NCI-H128 (cell line): ENCODE measurements around the gene CHST9.
"Not testable (repeated sequence)": the region's sequence is repeated elsewhere in the genome, so short reads cannot be mapped to it uniquely, and the experiment has no call there.

Source experiments
- DNase-seq: peaks from one replicate; lab custom pipeline; 2025; ENCODE audit not compliant: unreplicated experiment; lab: John Stamatoyannopoulos, UW

The CHST9 gene

GRCh38 chr18:27008575-27008974, 176.5 kb downstream of the CHST9 start:
- no peak for DNase-seq

DNA sequence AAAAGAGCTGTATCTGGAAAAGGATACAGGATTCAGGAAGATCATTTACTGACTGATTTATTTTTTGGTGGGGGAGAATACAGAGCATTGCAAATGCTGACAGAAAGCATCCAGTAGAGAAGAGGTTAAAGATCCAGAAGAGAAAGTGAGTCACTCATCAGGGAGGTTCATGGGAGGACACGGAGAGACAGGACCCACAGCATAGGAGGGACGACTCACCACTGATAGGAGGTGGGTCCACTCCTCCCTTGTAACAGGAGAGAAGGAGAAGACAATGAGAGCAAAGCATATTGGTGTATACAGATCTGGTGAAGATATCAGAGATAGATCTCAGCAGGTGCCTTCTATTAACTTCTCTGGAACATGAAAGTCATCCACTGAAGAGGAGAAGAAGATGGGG, 177.2 kb downstream of the CHST9 start:
- no peak for DNase-seq

DNA sequence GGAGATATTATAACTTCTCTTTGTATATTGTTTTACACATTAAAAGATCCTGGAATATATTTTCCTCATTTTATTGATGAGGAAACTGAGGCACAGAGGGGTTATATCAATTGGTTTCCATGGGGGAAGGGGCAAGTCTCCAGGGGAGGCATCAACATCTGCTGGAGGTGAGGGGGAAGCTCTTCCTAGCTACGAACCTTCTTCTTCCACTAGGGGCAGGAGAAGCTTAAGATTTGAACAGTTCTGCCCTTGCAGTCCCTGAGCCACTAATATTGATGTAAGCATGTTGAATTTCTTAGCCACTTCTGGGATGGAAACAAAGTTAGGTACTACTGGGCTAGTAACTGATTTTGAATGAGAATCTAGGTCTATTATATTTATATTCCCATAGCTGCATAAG, 179.5 kb downstream of the CHST9 start:
- DNase-seq = no peak

DNA sequence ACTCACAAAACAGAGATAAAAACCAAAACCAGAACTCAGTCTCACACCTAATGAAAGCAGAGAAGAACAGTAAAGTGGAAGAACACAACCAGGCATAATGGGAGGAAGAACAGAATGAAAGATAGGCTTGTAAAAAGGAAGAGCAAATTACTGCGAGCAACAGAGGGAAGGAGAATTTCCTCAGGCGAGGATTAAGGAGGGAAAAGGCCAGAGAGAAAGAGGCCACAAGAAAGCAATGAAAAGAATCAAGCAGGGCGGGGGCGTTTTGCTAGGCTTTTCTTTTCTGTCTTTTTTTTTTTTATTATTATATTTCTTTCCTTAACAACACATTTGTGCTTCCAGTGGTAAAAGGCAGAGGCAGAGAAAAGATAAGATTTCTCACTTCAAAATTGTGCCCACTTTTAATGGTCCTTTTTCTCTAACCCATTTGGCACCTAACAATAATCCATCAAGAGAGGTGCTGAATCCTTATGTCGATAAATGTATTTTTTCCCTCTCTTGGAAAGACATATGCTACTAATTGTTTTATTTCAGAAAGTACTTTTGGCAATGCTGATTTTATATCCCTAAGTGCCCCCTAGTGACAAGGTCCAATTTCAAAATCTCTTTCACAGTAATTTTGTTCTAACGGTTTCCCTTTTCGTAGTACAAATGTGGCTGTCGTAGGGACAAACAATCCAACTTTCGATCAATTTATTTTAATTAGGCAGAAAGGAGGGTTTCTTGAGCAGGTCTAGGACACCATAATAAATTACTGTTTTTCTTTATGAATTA, 180.9 kb downstream of the CHST9 start:
- no peak for DNase-seq

DNA sequence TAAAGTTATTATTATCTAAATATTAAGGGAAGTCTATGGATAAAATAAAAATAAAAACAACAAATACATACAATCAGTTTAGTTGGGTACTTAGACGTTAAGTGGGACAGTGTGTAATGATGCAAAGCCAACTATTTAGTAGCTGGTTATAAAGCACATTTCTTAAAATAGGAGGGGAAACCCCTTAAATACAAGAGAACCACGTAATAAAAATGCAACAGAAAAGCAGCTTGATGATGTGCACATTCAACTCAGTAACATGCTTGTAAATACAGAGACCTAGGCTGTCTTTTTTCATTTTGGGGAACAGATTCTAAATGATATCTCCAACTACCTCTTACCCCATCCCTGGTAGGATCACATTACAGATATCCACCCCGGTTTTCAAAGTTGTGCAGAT, 185.3 kb downstream of the CHST9 start:
- no peak for DNase-seq

- DNase-seq = no peak
Observed at GRCh38 chr18:26993568-26993967, 191.5 kb downstream of the CHST9 start.

DNA sequence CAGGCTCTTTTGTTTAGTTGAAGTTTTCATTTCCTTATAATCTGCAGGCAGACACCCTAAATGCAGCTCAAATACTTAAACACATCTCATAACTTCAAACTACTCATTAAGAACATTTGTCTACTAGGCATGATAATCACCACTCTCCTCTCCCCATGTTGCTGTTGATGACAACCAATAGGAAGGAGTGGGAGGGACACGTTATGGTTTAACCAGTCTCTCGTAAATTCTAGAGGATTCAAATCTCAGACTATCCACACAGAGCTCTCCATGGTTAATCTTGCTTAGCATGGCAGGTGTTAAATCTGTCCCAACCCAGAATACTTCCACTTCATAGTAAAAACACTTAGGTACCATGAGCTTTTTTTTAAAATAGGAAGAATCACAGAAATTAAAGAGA, 192.2 kb downstream of the CHST9 start:
- DNase-seq = no peak

- DNase-seq = no peak
Observed at GRCh38 chr18:26989842-26990241, 195.3 kb downstream of the CHST9 start.

DNA sequence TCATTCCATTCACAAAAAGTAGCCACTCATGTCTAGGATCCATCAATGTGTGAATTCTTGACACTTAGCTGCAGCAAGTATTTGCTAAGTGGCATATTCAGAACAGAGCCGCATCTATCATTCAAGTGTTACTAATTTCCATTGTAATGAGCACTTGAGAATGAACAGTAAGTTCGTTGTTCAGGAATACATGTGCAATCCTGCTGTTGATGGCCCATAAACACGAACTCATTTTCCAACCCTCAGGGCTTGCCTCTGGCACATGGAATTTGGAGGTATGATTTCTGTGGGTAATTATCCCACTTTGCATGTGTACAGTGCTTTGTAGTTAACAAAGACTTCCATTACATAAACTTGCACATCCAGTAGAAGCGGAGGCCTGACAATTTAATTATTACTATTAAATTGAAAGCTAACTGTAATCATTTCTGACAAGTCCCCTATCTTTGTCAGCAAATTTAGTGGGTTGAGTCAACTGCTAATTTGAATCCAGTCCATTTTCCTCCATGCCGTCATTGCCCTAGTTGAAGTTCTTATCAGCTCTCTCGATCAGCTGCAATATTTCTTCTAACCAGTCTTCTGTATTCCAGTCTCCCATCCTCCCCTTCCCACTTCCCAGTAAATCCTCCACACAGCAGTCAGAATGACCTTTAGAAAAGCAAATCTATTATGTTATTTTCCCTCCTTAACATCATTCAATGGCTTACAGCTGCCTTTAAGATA, 203.6 kb downstream of the CHST9 start:
- DNase-seq = peak; percentile 21

DNA sequence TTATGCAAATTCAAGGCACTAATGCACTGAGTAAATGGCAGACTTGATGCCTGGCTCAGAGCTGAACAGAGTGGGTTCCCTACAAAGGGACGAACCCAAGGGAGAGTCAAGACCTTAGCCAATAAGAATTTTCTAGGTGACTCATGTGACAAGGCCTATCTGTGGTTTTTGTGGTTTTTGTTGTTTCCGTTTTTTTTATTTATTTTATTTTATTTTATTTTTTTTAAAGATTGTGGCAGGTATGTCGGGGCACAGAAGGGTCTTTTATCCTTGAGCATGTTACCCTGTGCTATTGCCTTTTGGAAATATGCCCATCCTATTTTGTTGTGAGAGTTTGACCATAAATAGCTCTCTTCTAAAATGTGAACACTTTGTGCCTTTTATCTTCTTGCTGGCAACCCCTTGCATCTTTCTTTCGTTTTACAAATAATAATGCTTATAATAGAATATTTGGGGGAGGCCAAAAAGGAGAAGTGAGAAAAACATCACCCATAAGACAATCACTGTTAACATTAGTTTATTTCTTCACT, 206.2 kb downstream of the CHST9 start:
- DNase-seq = no peak

GRCh38 chr18:26977781-26978180, 207.3 kb downstream of the CHST9 start:
- no peak for DNase-seq

DNA sequence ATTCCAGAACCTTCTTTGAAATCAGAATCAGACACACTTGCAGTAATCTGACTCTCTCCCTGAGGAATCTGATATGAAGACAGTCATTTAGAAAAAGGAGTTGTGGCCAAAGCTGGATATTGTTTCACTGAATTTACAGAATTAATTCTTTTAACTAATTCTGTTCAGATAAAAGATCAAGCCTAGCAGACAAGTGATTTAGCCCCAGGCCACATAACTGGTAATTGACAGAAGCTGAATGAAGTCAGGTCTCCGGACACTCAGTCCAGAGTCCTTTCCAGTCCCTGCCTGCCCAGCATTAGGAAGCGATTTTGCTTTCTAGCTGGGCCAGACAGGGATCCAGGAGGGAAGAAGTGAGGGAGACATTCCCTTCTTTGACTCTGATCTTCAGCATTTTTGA, 208.9 kb downstream of the CHST9 start:
- no peak for DNase-seq

- not testable (repeated sequence) for DNase-seq
Observed at GRCh38 chr18:26972549-26972948, 212.6 kb downstream of the CHST9 start.

DNA sequence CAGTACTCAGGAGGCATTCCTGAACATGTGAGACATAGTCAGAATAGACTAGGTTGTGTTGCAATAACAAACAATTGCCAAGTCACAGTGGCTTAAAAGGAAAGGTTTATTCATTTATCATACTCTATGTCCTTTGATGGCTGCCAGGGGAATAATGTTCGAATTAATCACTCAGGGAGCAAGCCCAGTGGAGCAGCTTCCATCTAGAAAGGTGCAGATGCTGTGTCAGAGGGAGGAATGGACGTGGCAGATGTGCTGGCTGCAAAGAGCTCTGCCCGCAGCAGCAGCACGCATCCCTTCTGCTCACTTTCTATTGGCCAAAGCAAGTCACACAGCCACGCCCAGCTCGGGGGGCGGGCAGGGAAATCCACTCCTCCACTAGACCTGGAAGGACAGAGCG, 213.7 kb downstream of the CHST9 start:
- no peak for DNase-seq

- no peak for DNase-seq
Observed at GRCh38 chr18:26970637-26971036, 214.5 kb downstream of the CHST9 start.

DNA sequence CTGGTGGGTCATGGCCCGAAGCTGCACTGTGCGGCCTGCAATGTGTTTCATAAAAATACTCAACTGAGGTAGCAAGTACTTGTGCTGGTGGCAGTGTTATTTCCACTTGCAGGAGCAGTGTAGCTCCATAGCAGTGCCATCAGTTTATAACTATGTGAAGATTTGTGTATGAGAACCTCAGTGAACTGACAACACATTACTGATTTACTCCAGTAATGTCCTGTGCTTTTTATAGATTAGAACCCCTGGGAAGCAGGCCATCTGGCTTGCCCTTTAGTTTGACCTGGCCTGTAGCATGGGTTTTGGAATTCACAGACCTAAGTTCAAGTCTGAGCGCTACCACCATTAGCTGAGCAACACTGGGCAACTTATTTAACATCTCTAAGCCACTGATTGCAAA, 219.9 kb downstream of the CHST9 start:
- no peak for DNase-seq

DNA sequence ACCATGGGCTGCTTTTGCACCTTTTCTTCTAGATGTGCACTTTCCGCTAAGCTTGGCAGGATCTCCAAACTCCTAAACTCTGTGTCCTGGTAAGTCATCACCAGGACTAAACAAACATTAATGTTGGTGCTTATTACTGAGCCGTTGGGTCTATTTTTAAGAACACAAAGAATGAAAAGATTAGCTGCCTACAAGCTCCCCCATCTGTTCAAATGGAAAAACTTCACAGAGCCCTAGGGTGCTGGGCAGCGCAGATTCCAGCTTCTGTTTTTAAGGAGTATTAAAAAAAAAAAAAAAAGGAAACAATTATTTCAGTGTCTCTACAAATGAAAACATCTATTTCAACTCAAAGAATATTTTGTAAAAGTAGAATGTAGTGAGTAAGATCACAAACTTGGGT, 221.8 kb downstream of the CHST9 start:
- DNase-seq = no peak

GRCh38 chr18:26961839-26962238, 223.3 kb downstream of the CHST9 start:
- no peak for DNase-seq

GRCh38 chr18:26960911-26961310, 224.2 kb downstream of the CHST9 start:
- no peak for DNase-seq

- no peak for DNase-seq
Observed at GRCh38 chr18:26956863-26957262, 228.2 kb downstream of the CHST9 start.

GRCh38 chr18:26948703-26949102, 236.4 kb downstream of the CHST9 start:
- no peak for DNase-seq

DNA sequence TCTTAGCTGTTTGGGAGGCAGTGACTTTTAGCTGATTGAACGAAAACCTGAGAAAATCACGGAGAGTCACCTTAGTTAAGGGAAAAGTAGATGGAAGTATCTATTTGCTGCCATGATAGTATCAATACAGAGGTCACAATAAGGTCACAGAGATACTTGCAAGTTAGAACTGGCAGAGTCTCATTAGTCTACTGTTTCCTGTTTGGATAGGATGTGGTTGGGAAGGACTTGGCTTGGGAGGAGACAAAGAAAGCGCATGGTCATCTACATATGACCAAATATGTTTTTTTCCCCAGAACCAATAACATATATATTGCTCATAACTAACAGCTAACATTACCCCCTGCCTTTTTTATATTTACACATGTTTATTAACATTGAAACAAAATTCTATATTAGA, 241.2 kb downstream of the CHST9 start:
- DNase-seq = no peak
